Mononuclear cell (primary cell): ENCODE data around the gene KDSR. TPM values are rescaled to one million over a fixed set of nuclear protein-coding genes. Genes with fewer than 3 reads are reported as not detected.

Source experiments
- H3K27me3 ChIP-seq: 2 replicates; pipeline ENCODE4 v1.6.0; 2011; ENCODE audit warnings: low read length, control low read depth; ENCODE audit not compliant: insufficient read depth
- H3K4me1 ChIP-seq: 2 replicates; pipeline ENCODE4 v1.5.1; 2011; ENCODE audit warnings: mild to moderate bottlenecking, low read length, control low read depth; ENCODE audit not compliant: insufficient read depth
- H3K4me3 ChIP-seq: 2 replicates; pipeline ENCODE4 v1.5.1; 2011; ENCODE audit warnings: mild to moderate bottlenecking, low read length, moderate library complexity
- H3K9me3 ChIP-seq: 2 replicates; pipeline ENCODE4 v1.5.1; 2011; ENCODE audit warnings: low read depth, mild to moderate bottlenecking, control low read depth, low read length
- total RNA-seq: library from RNA; depleted of rRNA; stranded (reverse); fragments of >200 nt; gene quantifications from one replicate; pipeline ENCODE4 v1.2.3, GENCODE V29; 2012

The KDSR gene
- total RNA-seq, 1 donor = 16.9 TPM

GRCh38 chr18:63311118-63312018 lies 55.6 kb downstream of the KDSR start:
- Histone ChIP-seq H3K4me3 (no peak overlapping the region), H3K9me3 (no peaks in the 10 kb centered on the region), H3K4me1 (peaks cover 59% of the 10 kb centered on the region), H3K27me3 (no peaks in the 10 kb centered on the region)

GRCh38 chr18:63309422-63309821 lies 57.6 kb downstream of the KDSR start:
- Histone ChIP-seq H3K9me3 (no peaks in the 10 kb centered on the region), H3K4me3 (no peak overlapping the region), H3K27me3 (no peaks in the 10 kb centered on the region), H3K4me1 (peaks cover 58% of the 10 kb centered on the region)

- H3K4me3 ChIP-seq = no peak overlapping the region
- no peaks in the 10 kb centered on the region for H3K9me3 ChIP-seq
- peaks cover 61% of the 10 kb centered on the region for H3K4me1 ChIP-seq
- no peaks in the 10 kb centered on the region for H3K27me3 ChIP-seq
Measured at GRCh38 chr18:63307551-63308200, 59.3 kb downstream of the KDSR start.

- no peaks in the 10 kb centered on the region for H3K9me3 ChIP-seq
- H3K4me3 ChIP-seq = no peak overlapping the region
- H3K27me3 ChIP-seq = no peaks in the 10 kb centered on the region
- peaks cover 64% of the 10 kb centered on the region for H3K4me1 ChIP-seq
Measured at GRCh38 chr18:63306819-63307550, 60.0 kb downstream of the KDSR start.

GRCh38 chr18:63306249-63306648 lies 60.8 kb downstream of the KDSR start:
- H3K27me3 ChIP-seq = no peaks in the 10 kb centered on the region
- no peak overlapping the region for H3K4me3 ChIP-seq
- no peaks in the 10 kb centered on the region for H3K9me3 ChIP-seq
- H3K4me1 ChIP-seq = peaks cover 65% of the 10 kb centered on the region

- H3K9me3 ChIP-seq = no peaks in the 10 kb centered on the region
- H3K4me1 ChIP-seq = peaks cover 76% of the 10 kb centered on the region
- H3K4me3 ChIP-seq = no peak overlapping the region
- no peaks in the 10 kb centered on the region for H3K27me3 ChIP-seq
Measured at GRCh38 chr18:63303547-63303946, 63.5 kb downstream of the KDSR start.

GRCh38 chr18:63302636-63303405 lies 64.2 kb downstream of the KDSR start:
- no peaks in the 10 kb centered on the region for H3K9me3 ChIP-seq
- H3K27me3 ChIP-seq = no peaks in the 10 kb centered on the region
- no peak overlapping the region for H3K4me3 ChIP-seq
- peaks cover 78% of the 10 kb centered on the region for H3K4me1 ChIP-seq

GRCh38 chr18:63302220-63302619 lies 64.8 kb downstream of the KDSR start:
- Histone ChIP-seq H3K9me3 (no peaks in the 10 kb centered on the region), H3K4me3 (no peak overlapping the region), H3K4me1 (peaks cover 75% of the 10 kb centered on the region), H3K27me3 (no peaks in the 10 kb centered on the region)

GRCh38 chr18:63301434-63301833 lies 65.6 kb downstream of the KDSR start:
- Histone ChIP-seq H3K4me3 (no peak overlapping the region), H3K4me1 (peaks cover 69% of the 10 kb centered on the region), H3K27me3 (no peaks in the 10 kb centered on the region), H3K9me3 (no peaks in the 10 kb centered on the region)

- Histone ChIP-seq H3K9me3 (no peaks in the 10 kb centered on the region), H3K4me3 (no peak overlapping the region), H3K4me1 (peaks cover 71% of the 10 kb centered on the region), H3K27me3 (no peaks in the 10 kb centered on the region)
Measured at GRCh38 chr18:63299837-63300745, 66.9 kb downstream of the KDSR start.

- no peaks in the 10 kb centered on the region for H3K27me3 ChIP-seq
- no peak overlapping the region for H3K4me3 ChIP-seq
- no peaks in the 10 kb centered on the region for H3K9me3 ChIP-seq
- peaks cover 68% of the 10 kb centered on the region for H3K4me1 ChIP-seq
Measured at GRCh38 chr18:63298400-63299365, 68.3 kb downstream of the KDSR start.

GRCh38 chr18:63297687-63298399 lies 69.2 kb downstream of the KDSR start:
- Histone ChIP-seq H3K4me1 (peaks cover 68% of the 10 kb centered on the region), H3K9me3 (no peaks in the 10 kb centered on the region), H3K4me3 (no peak overlapping the region)

More at GRCh38 chr18:63297687-63298399, 69.2 kb downstream of the KDSR start:
- H3K27me3 ChIP-seq = no peaks in the 10 kb centered on the region
